Measurements from ENCODE around the gene ZSWIM9.
A peak's percentile ranks its signal among the peaks of the same experiment; 100 is the strongest.

Gene ZSWIM9

GRCh38 chr19:48122421-48122820 lies 48.1 kb upstream of the ZSWIM9 start:
- H3K9me3 ChIP-seq (ENCODE audit: control insufficient read depth, insufficient read depth, low read length), result no peaks in the 10 kb centered on the region
- H3K36me3 ChIP-seq (ENCODE audit: control insufficient read depth, low read length), result peaks cover 78% of the 10 kb centered on the region
- no peaks in the 10 kb centered on the region for H3K79me2 ChIP-seq (ENCODE audit: control insufficient read depth, low read length)
- TF ChIP-seq EZH2phosphoT487 (IDR thresholded peaks at IDR 0.05; ENCODE audit: borderline replicate concordance, low read length), result no peak
- no peak for TF ChIP-seq CTCF (IDR thresholded peaks at IDR 0.05; ENCODE audit: low read depth, low read length, poor library complexity, severe bottlenecking)
- peak overlapping the region; percentile 26 for H3K4me2 ChIP-seq (ENCODE audit: low read length)
- no peak overlapping the region for H3K4me3 ChIP-seq (ENCODE audit: low read length)
- peaks cover 27% of the 10 kb centered on the region for H3K4me1 ChIP-seq (ENCODE audit: control insufficient read depth, low read length)
- H3K27me3 ChIP-seq (ENCODE audit: control insufficient read depth, low read length), result no peaks in the 10 kb centered on the region
- no peaks in the 10 kb centered on the region for H3K9me2 ChIP-seq (replicated peaks; ENCODE audit: control insufficient read depth, low read length)
- peak overlapping the region; percentile 34; the same call in 1 of the 2 replicates for H3K27ac ChIP-seq (ENCODE audit: low read depth, low read length)
- H4K20me1 ChIP-seq (ENCODE audit: control insufficient read depth, insufficient read depth, low read depth, low read length), result no peaks in the 10 kb centered on the region
- no peaks in the 10 kb centered on the region for H3F3A ChIP-seq (ENCODE audit: control insufficient read depth, insufficient read depth)

- no peak overlapping the region for H3K27ac ChIP-seq (ENCODE audit: low read depth, low read length)
- no peaks in the 10 kb centered on the region for H3K79me2 ChIP-seq (ENCODE audit: control insufficient read depth, low read length)
- peaks cover 75% of the 10 kb centered on the region for H3K36me3 ChIP-seq (ENCODE audit: control insufficient read depth, low read length)
Measured at GRCh38 chr19:48123907-48124651, 46.4 kb upstream of the ZSWIM9 start.

GRCh38 chr19:48127561-48127960 lies 42.9 kb upstream of the ZSWIM9 start:
- no peaks in the 10 kb centered on the region for H3K27me3 ChIP-seq (ENCODE audit: control insufficient read depth, low read length)
- no peaks in the 10 kb centered on the region for H3K9me3 ChIP-seq (ENCODE audit: control insufficient read depth, insufficient read depth, low read length)
- no peaks in the 10 kb centered on the region for H3F3A ChIP-seq (ENCODE audit: control insufficient read depth, insufficient read depth)
- no peaks in the 10 kb centered on the region for H3K9me2 ChIP-seq (replicated peaks; ENCODE audit: control insufficient read depth, low read length)
- no peak overlapping the region for H3K4me2 ChIP-seq (ENCODE audit: low read length)
- H3K79me2 ChIP-seq (ENCODE audit: control insufficient read depth, low read length), result no peaks in the 10 kb centered on the region
- no peaks in the 10 kb centered on the region for H4K20me1 ChIP-seq (ENCODE audit: control insufficient read depth, insufficient read depth, low read depth, low read length)
- H3K36me3 ChIP-seq (ENCODE audit: control insufficient read depth, low read length), result peaks cover 78% of the 10 kb centered on the region
- H3K4me1 ChIP-seq (ENCODE audit: control insufficient read depth, low read length), result peaks cover 7% of the 10 kb centered on the region
- no peak for TF ChIP-seq CTCF (IDR thresholded peaks at IDR 0.05; ENCODE audit: low read depth, low read length, poor library complexity, severe bottlenecking)
- no peak for TF ChIP-seq EZH2phosphoT487 (IDR thresholded peaks at IDR 0.05; ENCODE audit: borderline replicate concordance, low read length)
- no peak overlapping the region for H3K4me3 ChIP-seq (ENCODE audit: low read length)
- H3K27ac ChIP-seq (ENCODE audit: low read depth, low read length), result no peak overlapping the region

More at GRCh38 chr19:48123907-48124651, 46.4 kb upstream of the ZSWIM9 start:
- H3K9me3 ChIP-seq (ENCODE audit: control insufficient read depth, insufficient read depth, low read length), result no peaks in the 10 kb centered on the region
- no peaks in the 10 kb centered on the region for H3F3A ChIP-seq (ENCODE audit: control insufficient read depth, insufficient read depth)
- no peak overlapping the region for H3K4me2 ChIP-seq (ENCODE audit: low read length)
- H3K9me2 ChIP-seq (replicated peaks; ENCODE audit: control insufficient read depth, low read length), result no peaks in the 10 kb centered on the region
- TF ChIP-seq CTCF (IDR thresholded peaks at IDR 0.05; ENCODE audit: low read depth, low read length, poor library complexity, severe bottlenecking), result no peak
- no peak for TF ChIP-seq EZH2phosphoT487 (IDR thresholded peaks at IDR 0.05; ENCODE audit: borderline replicate concordance, low read length)
- no peak overlapping the region for H3K4me3 ChIP-seq (ENCODE audit: low read length)
- no peaks in the 10 kb centered on the region for H4K20me1 ChIP-seq (ENCODE audit: control insufficient read depth, insufficient read depth, low read depth, low read length)
- peaks cover 16% of the 10 kb centered on the region for H3K4me1 ChIP-seq (ENCODE audit: control insufficient read depth, low read length)
- H3K27me3 ChIP-seq (ENCODE audit: control insufficient read depth, low read length), result no peaks in the 10 kb centered on the region

Measured in DOHH2 (cell line).